ENCODE measurements around the gene DMXL2. TPM values are rescaled to one million over a fixed set of nuclear protein-coding genes. Genes with fewer than 3 reads are reported as not detected.

Gene DMXL2
- total RNA-seq, 1 donor from 2014 or later, result 23.6 TPM

DNA sequence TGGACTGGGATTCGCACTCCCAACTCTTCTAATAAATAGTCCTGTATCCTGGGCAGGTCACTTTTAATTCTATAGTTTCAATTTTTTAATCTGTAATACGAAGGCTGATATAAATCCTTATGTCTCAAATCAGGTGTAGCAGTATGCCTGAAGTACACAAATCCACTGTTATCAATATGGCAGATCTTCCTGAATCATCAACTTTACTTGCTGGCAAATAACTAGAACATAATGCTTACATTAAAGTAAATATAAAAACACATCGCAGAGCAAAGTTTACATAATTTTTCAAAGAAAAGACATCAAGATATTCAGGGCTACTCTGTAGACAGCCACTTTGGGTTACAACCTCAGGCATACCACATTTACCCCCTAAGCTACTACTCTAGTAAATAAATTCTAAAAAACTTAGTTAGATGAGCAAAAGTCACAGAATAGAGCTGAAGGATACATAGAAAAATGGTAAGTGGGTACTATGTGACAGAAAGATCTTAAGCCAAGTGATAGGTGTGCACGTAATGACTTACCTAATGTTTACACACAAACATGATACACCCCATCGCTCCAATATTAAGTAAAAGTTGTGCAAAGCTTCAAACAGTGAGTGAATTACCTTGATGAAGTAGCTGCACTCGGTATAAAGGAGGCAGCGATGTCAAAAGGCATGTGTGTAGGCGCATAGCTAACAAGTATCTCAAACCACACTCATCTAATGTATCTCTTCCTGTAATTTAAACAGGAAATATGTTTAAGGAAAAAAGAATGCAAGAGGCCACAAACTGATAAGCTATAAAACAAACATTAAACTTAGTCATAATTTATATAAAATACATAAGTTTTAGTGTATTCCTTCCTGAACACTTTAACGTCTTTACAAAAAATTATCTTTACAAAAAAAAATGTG, 127.9 kb downstream of the DMXL2 start:
- Histone ChIP-seq H3K9me3 (no peaks in the 10 kb centered on the region), H3K4me1 (no peaks in the 10 kb centered on the region), H3K27ac (no peak overlapping the region), H3K4me3 (no peak overlapping the region), H3K36me3 (no peaks in the 10 kb centered on the region), H3K27me3 (no peaks in the 10 kb centered on the region)
- intact Hi-C loops (cut with DNase I), result no loop called here
- TF ChIP-seq POLR2AphosphoS5 (IDR thresholded peaks at IDR 0.05; ENCODE audit: insufficient read depth in 1 of 2, low read depth in 1 of 2) (no peak), POLR2A (IDR thresholded peaks at IDR 0.05) (no peak)
- TF ChIP-seq, protein P1, sequence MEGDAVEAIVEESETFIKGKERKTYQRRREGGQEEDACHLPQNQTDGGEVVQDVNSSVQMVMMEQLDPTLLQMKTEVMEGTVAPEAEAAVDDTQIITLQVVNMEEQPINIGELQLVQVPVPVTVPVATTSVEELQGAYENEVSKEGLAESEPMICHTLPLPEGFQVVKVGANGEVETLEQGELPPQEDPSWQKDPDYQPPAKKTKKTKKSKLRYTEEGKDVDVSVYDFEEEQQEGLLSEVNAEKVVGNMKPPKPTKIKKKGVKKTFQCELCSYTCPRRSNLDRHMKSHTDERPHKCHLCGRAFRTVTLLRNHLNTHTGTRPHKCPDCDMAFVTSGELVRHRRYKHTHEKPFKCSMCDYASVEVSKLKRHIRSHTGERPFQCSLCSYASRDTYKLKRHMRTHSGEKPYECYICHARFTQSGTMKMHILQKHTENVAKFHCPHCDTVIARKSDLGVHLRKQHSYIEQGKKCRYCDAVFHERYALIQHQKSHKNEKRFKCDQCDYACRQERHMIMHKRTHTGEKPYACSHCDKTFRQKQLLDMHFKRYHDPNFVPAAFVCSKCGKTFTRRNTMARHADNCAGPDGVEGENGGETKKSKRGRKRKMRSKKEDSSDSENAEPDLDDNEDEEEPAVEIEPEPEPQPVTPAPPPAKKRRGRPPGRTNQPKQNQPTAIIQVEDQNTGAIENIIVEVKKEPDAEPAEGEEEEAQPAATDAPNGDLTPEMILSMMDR (IDR thresholded peaks at IDR 0.05), result no peak
- no peak for DNase-seq (ENCODE audit: extremely low spot score in 2 of 2)

DNA sequence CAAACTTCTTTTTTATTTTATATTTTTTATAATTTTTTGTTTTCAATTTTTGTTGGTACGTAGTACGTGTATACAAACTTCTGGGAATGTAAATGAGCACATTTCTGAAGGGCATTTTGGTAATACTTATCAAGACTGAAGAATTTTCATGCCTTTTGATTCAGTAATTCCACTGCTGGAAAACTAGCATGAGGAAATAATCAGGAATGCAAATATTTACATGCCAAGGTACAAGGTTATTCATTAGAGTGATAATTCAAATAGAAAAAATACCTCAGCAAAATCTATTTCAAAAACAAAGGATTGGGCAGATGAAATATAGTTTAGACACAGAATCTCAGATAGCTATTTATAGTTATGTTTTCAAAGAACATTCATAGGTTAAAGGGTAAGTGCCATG, 128.7 kb downstream of the DMXL2 start:
- Histone ChIP-seq H3K4me1 (no peaks in the 10 kb centered on the region), H3K9me3 (no peaks in the 10 kb centered on the region), H3K4me3 (no peak overlapping the region), H3K27ac (no peak overlapping the region), H3K36me3 (peaks cover 0 to 7% of the 10 kb centered on the region in 2 donors), H3K27me3 (no peaks in the 10 kb centered on the region)
- TF ChIP-seq POLR2AphosphoS5 (IDR thresholded peaks at IDR 0.05; ENCODE audit: insufficient read depth in 1 of 2, low read depth in 1 of 2) (no peak), POLR2A (IDR thresholded peaks at IDR 0.05) (no peak)
- TF ChIP-seq, protein P1 (IDR thresholded peaks at IDR 0.05), result no peak
- DNase-seq (ENCODE audit: extremely low spot score in 2 of 2), result no peak
- intact Hi-C loops (cut with DNase I), result no loop called here

DNA sequence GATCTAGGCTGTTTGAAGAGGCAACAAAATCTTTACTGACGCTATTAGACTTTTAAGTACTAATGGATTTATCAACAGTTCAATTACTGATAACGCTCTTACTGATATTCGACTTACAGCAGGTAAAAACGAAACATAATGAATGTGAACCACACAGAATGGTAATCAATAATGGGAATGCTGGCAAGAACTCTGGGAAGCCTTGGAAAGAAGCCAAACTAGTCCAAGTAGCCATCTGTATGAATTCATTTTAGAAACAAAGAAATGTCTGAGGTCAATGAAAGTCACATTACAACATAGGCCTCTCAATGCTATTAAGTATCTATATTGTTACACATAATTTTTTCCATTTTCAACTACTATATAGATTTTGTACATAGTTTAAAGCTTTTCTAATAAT, 130.0 kb downstream of the DMXL2 start:
- H3K27me3 ChIP-seq, result no peaks in the 10 kb centered on the region
- TF ChIP-seq POLR2A (IDR thresholded peaks at IDR 0.05), result no peak
- DNase-seq (ENCODE audit: extremely low spot score in 2 of 2), result no peak
- no peak overlapping the region for H3K27ac ChIP-seq
- H3K36me3 ChIP-seq, result peaks cover 0 to 20% of the 10 kb centered on the region in 2 donors
- no peak overlapping the region for H3K4me3 ChIP-seq
- H3K9me3 ChIP-seq, result no peaks in the 10 kb centered on the region
- intact Hi-C loops (cut with DNase I), result no loop called here
- H3K4me1 ChIP-seq, result no peaks in the 10 kb centered on the region

DNA sequence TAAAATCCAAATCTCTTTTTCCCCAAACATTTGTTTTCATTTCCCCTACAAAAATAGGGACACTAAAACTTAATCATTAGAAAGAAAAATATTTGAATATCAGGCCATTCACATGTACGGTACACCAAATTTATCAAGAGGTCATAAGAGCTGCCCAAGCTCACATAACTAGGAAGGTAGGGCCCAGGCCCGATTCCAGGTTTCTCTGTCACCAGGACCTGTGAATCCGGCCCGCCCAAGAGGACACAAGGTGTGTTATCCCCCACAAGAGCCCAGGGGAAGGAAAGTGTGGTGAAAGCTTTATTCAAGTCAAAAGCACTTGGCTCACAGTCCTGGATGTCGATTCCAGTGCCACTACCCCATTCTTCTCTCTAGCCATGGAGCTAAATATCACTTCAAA, 130.6 kb downstream of the DMXL2 start:
- DNase-seq (ENCODE audit: extremely low spot score in 2 of 2), result no peak
- intact Hi-C loops (cut with DNase I), result no loop called here
- Histone ChIP-seq H3K4me3 (no peak overlapping the region), H3K27ac (no peak overlapping the region), H3K27me3 (no peaks in the 10 kb centered on the region), H3K4me1 (no peaks in the 10 kb centered on the region), H3K9me3 (no peaks in the 10 kb centered on the region), H3K36me3 (peaks cover 0 to 24% of the 10 kb centered on the region in 2 donors)
- no peak for TF ChIP-seq POLR2AphosphoS5 (IDR thresholded peaks at IDR 0.05; ENCODE audit: insufficient read depth in 1 of 2, low read depth in 1 of 2)
- TF ChIP-seq POLR2A (IDR thresholded peaks at IDR 0.05), result no peak

DNA sequence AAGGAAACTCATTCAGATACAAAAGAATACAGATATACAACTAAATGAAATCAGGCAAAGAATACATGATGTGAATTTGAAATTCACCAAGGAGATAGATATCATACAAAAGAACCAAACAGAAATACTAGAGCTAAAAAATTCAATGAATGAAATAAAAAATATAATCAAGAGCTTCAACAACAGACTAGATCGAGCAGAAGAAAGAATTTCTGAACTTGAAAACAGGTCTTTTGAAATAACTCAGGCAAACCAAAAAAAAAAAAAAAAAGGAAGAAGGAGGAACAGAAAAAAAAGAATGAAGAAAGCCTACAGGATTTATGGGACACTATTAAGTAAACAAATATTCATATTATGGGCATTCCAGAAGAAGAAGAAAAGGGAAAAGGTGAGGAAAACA, 137.8 kb downstream of the DMXL2 start:
- no peak for DNase-seq (ENCODE audit: extremely low spot score in 2 of 2)
- intact Hi-C loops (cut with DNase I), result no loop called here

More for the DNA sequence above, 137.8 kb downstream of the DMXL2 start:
- Histone ChIP-seq H3K9me3 (peaks cover 8% of the 10 kb centered on the region), H3K4me3 (no peak overlapping the region), H3K27ac (no peak overlapping the region), H3K4me1 (no peaks in the 10 kb centered on the region), H3K27me3 (no peaks in the 10 kb centered on the region), H3K36me3 (peaks cover 5 to 35% of the 10 kb centered on the region in 2 donors)
- TF ChIP-seq POLR2AphosphoS5 (IDR thresholded peaks at IDR 0.05; ENCODE audit: insufficient read depth in 1 of 2, low read depth in 1 of 2) (no peak), POLR2A (IDR thresholded peaks at IDR 0.05) (no peak)
- TF ChIP-seq, protein P1 (IDR thresholded peaks at IDR 0.05), result no peak
